CD4-positive, alpha-beta T cell treated with Interleukin-15 for 1 hour (primary cell): ENCODE data around the gene ZNF587.
"Not testable (repeated sequence)": the region's sequence is repeated elsewhere in the genome, so short reads cannot be mapped to it uniquely, and the experiment has no call there.

Source experiments
- DNase-seq: peaks from one replicate; pipeline ENCODE4 v3.0.0-alpha.2; 2020

Gene ZNF587

DNA sequence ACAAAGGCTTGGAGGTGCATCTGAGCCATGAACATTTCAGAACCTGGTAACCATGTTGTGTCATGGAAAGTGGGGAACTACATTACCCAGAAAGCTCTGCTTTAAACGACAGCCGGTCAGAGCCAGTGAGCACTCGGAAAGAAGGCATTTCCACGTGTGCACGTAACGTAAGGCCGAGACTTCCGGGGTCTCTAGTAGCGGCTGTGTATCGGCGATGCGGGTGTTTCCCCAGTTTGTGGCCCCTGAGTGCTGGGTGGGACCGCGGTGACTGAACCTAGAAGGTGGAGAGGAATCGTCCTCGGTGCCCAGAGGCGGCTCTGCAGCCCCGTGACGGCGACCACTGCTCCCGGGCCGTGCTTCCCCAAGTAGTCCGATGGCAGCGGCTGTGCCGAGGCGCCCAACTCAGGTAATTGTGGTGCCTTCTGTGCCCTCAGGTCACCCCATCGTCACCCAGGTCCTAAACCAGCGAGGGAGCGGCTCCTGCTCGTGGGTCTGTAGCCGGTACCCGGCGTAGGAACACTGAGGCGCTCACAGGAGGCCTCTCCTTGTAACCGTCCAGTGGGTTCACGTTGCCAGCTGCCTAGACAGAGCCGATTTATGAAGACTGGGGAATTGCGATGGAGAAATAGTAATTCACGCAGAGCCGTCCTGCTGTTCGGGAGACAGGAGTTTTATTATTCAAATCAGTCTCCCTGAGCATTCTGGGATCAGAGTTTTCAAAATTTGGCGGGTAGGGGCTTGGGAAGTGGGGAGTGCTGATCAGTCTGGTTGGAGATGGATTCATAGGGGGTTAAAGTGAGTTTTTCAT is at the start of gene ZNF587:
Gene ZNF587 (plus strand): TSS at position 194 of the 808 bp plus-strand sequence. CDS start 180 bp downstream, at position 374.
- peak; percentile 88 for DNase-seq

DNA sequence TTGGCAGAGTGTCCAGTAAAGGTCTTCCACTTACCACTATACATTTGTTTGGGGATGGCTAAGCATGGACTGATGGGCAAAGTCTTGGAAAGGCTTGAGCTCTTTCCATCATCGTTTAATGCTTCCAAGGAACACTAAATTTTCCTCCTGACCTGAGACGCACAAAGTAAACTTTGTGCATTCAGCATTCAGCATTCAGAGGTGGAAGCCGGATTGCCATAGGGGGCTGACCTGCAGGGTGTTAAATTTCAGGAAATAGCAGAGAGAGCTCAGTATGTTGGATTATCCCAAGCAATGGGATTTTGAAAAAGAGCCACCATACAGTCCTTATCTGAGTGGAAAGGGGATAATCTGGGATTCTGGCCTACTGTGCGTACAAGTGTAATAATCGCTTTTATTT is 49.0 kb upstream of the ZNF587 start:
- DNase-seq: no peak

DNA sequence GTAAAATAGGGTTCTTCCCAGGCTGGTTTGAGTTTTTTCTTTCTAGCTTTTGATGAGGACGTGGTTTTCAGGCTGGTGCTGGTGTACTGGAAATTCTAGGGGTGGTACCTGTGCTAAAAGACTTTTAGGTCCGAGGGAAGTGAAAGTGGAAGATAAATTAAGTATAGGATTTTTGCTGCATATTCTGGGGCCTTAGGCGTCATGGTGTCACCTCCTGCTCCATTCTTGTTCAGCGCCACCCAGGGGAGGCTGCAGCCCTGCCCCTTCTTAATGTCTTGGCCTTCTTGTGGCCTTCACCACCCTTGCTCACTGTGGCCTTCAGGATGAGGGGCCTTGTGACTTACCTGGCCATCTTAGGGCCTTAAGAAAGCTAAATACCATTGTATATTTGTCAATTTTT is 47.4 kb upstream of the ZNF587 start:
- DNase-seq: no peak

DNA sequence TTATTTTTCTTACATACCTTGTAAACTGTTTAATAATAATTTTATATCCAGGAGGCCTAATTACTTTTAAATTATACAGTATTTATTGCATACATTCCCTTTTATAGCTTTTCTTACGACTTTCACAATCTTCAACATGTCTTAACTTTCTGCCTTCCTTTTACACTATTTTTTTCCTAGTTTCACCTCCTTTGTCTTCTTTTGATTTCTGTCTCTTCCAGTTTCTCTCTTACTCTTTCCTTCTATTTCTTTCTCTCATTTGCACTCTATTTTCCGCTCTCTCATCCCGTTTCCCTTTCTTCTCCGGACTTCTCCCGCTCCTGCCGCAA is 46.4 kb upstream of the ZNF587 start:
- DNase-seq: no peak

DNA sequence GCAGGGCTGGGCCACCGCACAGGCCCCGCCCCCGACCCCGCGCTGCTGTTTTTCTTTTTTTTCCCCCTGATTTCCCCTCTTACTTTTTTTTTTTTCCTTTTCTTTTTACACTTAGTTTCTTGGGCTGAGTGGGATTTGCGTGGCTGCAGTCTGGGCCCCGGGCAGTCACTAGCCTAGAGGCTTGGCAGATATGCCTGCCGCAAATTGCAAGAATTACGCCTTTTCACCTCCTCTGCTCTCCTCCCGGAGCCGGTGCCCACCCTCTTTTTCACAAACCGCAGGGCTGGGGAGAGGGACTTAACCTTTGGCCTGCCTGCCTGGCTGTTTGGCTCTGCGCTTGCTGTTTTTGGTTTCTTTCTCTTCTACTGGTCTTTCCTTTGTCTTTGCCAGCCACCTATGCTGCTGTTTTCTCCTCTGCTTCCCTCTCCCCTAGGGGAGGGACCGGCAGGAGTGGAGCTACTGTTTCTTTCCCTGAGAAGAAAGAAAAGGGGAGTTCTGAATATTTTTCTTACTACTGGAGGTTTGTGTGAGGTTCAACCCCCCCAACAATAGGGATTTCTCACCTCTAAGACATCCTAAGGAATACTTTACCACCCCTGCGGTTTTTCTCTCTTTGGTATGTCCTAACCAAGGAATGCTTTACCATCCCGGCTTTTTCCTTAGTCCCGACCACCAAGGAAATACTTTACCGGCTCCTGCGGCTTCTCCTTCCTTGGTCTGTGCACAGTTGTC is 45.9 kb upstream of the ZNF587 start:
- no peak for DNase-seq

DNA sequence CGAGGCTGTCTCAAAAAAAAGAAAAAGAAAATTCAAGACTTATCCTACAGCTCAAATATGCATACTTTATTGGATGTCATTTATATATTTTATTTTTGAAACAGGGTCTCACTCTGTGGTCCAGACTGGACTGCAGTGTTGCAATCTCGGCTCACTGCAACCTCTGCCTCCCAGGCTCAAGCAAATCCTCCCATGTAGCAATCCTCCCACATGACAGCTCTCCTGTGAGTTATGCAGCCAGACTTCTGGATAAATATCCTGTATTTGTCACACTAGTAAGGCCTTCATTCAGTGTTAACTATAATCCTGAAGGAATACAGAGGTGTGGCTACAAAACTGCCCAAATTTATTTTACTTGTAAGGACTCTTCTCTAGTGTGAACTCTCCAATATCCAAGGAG is 42.1 kb upstream of the ZNF587 start:
- DNase-seq: no peak

DNA sequence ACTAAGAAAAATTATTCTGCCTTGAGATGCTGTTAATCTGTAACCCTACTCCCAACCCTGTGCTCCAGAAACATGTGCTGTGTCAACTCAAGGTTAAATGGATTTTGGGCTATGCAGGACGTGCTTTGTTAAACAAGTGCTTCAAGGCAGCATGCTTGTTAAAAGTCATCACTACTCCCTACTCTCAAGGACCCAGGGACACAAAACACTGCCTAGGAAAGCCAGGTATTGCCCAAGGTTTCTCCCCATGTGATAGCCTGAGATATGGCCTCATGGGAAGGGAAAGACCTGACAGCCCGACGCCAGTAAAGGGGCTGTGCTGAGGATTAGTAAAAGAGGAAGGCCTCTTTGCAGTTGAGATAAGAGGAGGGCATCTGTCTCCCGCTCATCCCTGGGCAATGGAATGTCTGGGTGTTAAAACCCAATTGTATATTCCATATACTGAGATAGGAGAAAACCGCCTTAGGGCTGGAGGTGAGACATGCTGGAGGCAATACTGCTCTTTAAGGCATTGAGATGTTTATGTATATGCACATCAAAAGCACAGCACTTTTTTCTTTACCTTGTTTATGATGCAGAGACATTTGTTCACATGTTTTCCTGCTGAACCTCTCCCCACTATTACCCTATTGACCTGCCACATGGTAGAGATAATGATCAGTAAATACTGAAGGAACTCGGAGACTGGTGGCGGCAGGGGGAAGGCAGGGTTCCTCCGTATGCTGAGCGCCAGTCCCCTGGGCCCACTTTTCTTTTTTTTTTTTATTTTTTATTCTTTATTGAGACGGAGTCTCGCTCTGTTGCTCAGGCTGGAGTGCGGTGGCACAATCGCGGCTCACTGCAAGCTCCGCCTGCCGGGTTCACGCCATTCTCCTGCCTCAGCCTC is 39.0 kb upstream of the ZNF587 start:
- DNase-seq: not testable (repeated sequence)

DNA sequence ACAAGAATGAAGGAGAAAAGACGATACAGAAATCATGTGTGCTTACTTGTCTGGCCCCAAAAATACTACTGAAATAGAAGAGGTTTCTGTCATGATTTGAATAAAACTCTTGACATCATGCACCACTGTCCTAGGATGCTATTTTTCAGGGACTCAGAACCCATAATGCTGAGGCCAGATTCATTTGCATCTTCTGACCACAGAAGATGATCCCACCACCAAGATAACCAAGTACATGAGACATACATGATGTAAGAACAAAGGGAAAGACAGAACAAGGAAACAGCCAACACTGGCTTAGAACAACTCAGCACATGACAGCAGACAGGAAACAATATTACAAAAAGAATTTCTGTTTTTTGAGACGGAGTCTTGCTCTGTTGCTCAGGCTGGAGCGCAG is 37.4 kb upstream of the ZNF587 start:
- no peak for DNase-seq

DNA sequence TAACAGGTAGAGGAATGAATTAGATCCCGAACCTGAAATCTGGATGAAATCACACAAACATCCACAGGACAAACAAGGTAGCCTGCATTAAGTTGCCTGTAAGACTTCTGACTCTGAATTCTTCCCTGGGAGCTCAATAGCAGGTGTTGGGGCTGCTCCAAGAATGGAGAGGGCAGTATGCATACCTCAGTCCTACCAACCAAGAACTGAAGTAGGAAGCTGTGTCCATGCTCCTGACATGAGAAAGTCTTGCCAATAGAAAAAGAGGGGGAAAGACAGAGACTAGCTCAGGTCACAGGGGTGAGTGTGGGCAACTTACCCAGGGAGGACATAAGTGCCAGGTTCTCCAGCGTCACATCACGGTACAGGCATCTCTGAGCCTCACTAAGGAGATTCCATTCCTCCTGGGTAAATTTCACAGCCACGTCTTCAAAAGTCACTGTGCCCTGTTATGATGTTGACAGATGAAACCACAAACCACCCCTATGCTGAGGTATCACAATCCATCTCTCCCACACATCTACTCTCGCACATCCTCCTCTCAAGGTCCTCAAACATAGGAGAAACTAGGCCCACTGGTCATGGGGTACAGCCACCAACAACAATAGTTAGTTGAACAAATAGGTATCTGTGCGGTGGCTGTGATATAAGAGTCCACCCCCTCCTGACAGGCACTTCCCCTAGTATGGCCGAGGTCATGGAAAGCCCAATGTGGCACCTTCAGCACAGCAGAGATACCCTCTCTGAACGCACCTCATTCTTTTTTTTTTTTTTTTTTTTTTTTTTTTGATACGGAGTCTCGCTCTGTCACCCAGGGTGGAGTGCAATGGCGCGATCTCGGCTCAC is 36.5 kb upstream of the ZNF587 start:
- DNase-seq: not testable (repeated sequence)

DNA sequence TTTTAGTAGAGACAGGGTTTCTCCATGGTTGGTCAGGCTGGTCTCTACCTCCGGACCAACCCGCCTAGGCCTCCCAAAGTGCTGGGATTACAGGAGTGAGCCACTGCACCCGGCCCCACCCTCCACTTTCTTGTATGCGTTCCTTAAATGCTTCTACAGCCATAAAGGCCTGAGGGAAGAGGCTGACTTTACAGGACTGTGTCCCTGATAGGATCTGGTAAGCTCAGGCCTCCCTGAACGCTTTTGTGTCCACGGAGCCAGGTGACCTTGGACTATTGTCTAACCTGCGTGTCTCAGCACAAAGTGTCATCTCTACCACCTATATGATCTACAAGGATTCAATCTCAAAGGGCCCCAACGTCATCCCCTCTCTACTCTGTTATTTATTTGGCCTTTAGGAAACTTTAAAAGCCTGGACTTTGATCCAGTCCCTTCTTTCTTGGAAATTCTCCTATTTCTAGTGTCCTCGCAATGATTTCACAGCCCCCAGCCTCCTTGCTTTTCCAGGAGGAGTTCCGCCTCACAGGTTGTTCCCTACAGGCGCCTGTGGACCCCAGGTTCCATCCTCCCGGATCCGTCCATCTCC is 35.6 kb upstream of the ZNF587 start:
- DNase-seq: no peak

DNA sequence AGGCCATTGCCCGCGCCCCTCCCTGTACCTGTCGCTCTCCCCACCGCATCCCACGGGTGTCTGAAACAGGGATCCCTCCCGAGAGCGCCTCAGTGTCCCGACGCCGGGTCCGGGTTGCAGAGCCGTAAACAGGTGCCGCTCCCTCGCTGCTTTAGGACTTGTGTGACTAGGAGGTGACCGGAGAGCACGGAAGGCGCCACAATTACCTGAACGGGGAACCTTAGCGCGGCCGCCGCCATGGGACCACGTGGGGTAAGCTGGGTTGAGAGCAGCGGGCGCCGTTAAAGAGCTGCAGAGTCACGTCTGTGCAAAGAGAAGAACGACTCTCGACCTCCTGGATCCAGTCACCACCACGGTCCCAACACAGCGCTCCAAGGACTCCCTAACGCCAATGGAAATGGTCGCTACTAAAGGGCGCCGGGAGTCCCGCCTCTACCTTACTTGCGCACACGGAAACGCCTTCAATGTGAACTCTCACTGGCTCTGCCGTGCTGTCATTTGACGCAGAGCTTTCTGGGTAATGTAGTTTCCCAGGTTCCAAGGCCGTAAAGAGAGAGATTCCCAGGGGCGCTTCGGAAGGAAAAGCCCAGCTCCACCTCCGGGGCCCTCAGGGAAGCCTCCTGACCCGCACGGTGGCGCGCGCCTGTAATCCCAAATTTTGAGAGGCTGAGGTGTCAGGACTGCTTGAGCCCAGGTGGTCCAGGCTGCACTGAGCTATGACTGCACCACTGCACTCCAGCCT is 35.0 kb upstream of the ZNF587 start, which contains the start of gene ZNF552:
Gene ZNF552 (minus strand): TSS at position 409 of the 742 bp plus-strand sequence. CDS start 170 bp downstream, at position 239.
- DNase-seq: peak; percentile 82

DNA sequence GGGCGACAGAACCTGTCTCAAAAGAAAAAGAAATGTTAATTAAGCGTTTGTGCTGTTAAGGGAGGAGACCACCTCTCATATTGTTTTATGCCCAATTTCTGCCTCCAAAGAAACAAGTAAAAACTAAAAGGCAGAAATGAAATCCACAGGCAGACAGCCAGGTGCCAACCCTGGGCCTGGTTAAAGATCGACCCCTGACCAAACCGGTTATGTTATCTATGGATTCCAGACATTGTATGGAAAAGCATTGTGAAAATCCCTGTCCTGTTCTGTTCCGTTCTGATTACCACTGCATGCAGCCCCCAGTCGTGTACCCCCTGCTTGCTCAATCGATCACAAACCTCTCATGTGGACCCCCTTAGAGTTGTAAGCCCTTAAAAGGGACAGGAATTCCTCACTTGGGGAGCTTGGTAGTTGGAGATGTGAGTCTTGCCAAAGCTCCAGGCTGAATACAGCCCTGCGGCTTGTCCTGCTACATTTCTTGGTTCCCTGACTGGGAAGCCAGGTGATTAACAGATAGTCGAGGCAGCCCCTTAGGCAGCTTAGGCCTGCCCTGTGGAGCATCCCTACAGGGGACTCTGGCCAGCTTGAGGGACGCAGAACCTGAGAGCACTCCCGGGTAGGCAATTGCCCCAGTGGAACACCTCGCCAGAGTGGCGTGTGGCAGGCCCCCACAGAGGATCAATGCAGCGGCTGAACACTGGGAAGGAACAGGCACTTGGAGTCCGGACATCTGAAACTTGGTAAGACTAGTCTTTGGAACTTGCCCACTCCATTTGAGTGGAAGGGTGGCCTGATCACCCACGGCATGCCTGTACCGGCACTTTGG is 34.2 kb upstream of the ZNF587 start:
- no peak for DNase-seq

DNA sequence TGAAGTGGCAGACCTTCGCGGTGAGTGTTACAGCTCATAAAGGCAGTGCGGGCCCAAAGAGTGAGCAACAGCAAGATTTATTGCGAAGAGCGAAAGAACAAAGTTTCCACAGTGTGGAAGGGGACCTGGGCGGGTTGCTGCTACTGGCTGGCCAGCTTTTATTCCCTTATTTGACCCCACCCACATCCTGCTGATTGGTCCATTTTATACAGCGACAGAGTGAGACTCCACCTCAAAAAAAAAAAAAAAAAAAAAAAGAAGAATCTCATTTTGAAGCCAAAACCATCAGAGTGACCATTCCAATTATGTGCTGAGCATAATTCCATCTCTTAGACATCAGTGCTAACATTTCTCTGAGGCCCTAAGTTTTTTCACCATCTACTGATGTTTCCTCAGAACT is 33.0 kb upstream of the ZNF587 start:
- DNase-seq: no peak

DNA sequence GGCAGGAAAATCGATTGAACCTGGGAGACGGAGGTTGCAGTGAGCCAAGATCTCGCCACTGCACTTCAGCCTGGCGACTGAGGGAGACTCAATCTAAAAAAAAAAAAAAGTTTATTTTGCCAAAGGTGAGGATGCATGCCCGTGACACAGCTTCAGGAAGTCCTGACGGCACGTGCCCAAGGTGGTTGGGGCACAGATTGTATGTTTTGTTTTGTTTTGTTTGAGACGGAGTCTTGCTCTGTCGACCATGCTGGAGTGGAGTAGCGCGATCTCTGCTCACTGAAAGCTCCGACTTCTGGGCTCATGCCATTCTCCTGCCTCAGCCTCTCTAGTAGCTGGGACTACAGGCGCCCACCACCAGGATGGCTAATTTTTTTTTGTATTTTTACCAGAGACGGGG is 31.7 kb upstream of the ZNF587 start:
- DNase-seq: no peak

DNA sequence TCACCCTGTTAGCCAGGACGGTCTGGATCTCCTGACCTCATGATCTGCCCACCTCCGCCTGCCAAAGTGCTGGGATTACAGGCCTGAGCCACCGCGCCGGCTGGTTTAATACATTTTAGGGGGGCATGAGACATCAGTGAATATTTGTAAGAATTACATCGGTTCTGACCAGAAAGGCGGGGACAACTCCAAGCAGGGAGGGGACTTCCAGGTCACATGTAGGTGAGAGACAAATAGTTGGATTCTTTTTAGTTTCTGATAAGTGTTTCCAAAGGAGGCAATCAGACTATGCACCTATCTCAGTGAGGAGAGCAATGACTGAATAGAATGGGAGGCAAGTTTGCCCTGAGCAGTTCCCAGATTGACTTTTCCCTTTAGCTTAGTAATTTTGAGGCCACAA is 31.3 kb upstream of the ZNF587 start:
- no peak for DNase-seq

DNA sequence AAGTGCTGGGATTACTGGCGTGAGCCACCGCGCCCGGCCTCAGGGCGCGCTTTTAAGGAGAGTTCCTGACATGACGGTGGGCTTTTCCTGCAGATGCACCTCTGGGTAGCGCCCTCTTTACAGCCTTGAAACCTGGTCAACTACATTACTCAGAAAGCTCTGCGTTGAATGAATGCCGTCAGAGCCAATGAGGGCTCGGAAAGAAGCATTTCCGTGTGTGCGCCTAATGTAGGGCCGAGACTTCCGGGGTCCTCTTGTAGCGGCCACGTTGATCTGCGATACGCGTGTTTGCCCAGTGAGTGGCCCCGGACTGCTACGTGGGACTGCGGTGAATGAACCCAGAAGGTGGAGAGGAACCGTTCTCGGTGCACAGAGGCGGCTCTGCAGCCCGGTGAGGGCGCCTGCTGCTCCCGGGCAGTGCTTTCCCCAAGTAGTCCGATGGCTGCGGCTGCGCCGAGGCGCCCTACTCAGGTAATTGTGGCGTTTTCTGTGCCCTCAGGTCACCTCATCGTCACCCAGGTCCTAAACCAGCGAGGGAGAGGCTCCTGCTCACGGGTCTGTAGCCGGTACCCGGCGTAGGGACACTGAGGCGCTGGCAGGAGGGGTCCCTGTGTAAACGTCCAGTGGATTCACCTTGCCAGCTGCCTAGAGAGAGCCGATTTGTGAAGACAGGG is 30.0 kb upstream of the ZNF587 start:
- peak; percentile 86 for DNase-seq

DNA sequence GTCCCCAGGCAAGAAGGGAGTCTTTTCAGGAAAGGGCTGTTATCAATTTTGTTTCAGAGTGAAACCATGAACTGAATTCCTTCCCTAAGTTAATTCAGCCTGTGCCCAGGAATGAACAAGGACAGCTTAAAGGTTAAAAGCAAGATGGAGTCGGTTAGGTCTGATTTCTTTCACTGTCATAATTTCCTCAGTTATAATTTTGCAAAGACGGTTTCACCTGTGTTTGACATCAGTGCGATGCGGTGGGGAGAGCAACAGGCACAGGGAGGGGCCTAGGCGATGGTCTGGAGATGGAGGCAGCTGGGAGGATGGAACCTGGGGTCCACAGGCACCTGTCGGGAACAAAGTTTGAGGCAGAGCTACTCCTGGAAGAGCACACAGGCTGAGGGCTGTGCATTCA is 29.1 kb upstream of the ZNF587 start:
- DNase-seq: no peak

DNA sequence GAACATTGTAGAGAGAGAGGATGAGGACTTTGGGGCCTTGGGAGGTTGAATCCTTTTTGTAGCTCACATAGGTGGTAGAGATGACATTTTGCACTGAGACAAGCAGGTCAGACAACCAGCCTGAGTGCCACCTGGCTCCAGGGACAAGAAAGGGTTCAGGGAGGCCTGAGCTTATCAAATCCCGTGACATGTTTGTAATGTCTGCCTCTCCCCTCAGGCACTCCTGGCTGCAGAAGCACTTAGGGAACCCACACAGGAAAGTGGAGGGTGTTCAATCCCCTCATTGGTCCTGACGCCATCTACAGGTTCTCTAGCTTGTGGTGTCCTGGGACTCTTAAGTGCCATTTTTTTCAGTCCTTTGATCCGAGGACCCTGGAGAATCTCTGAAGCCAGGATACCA is 28.6 kb upstream of the ZNF587 start:
- DNase-seq: not testable (repeated sequence)

DNA sequence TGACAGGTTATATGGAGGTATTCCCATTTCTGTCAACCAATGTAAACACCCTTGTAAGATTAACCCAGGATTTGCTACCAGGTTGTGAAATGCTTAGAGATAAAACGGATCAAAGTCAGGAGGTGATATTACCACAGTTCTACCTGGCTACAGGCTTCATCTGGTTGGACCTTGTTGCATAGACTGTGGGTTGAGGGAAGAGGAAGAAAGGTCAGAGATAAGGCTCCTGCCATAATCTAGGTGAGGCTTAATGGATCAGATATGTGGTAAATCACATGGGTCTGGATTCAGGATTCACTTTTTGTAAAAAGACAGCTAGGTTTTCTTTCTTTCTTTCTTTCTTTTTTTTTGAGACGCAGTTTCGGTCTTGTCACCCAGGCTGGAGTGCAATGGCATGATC is 28.2 kb upstream of the ZNF587 start:
- DNase-seq: not testable (repeated sequence)

DNA sequence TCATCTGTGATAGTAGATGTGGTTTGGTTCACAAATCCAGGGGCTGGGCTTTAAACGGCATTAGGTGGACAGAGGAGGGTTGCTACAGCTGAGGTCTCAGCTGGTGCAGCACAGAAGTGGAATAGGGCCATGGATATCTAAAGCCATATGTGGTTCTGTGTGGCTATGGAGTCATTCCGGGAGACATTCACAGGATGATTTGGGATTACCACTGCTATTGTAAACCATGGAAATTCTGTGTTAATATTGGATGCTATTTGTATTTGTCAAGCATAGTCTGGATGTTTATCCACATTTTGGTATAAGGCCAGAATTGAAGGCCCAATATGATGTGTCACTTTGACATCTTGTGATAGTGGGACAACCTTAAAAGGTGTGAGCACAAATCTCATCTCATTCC is 26.5 kb upstream of the ZNF587 start:
- not testable (repeated sequence) for DNase-seq
